ENCODE data around the gene CTXN2.

The CTXN2 gene

DNA sequence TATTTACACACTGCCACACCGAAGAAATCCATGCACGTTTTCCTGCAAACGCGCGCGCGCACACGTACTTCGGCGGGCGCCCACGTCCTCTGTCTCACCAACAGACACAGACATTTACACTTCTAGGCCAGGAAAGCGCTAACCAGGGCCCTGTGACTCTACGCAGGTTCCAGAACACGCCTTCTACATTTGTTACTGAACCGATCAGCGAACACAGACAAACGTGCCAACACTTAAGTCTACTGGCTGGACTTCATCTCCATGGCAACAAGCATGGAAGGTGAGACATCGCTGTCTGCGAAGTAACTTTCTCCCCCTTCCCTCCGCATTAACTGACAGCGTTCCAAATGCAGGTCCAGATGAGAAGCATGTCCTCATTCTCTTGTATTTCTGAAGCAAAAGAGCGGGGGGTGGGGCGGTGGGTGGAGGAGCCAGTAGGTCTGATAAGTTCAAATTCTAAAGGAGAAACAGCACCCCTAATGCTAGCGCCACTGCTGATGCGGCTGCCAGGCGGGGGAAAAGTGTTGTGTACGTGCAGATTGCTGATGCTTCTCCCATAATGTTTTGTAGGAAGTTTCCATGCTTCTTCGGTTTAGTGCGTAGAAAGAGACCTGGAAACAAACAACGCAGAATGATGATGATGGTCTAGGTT, at the start of gene CTXN2:
TSS of gene CTXN2 (plus strand) at position 92 of the 652 bp plus-strand sequence. CDS start 9,636 bp downstream, outside the sequence.
- no peak for DNase-seq

DNA sequence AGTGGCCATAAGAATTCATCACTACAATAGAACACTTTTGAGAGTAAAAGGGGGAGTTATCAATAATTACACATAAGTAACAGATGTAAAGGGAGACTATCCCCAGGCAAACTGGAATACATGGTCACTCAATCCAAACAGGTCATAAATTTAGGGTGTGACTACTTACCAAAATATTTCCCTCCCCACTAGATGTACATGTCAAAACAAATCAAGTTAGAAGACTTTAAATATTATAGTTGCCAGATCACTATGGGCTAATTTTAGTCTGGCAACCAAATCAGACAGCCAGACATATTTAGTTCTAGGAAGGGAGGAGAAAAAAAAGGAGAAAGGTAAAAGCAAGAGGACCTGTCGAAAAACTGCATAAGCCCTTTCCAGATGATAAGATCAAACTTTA, 47.6 kb upstream of the CTXN2 start:
- DNase-seq, result no peak

DNA sequence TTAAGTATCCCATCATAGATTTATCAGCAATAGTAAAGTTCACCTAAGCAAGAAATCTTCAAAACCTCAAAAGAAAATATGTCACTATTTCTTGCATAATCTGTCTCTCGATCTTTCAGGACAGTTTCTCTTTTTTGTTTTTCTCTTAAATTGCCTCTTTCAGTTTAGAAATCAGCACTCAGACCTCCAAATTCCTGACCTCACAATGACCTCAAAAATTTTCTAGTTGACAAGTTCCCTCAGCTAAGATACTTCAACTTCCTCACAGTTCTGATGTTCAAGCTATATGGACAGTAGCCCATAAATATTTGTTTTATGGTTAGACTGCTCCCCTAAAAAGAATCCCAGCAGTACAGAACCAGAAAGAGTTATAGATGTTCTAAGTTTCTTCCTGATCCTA, 46.6 kb upstream of the CTXN2 start:
- no peak for DNase-seq

DNA sequence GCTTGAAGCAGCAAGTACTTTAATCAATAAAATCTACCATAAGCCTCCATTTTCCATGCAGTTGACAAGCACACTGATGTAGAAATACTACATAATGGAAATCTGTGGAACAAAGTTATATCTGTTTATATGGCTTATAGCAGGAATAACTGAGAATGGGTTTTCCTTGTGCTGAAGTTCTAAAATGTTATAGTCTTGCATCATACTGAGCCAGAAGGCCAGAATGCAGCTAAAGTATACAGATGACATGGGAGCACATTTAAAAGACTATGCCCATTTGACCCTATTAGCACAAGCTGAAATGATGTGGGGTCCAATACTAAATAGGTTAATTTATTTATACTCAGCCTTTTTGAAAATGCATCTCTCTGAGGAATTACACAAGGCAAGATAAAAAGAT, 45.5 kb upstream of the CTXN2 start:
- no peak for DNase-seq

DNA sequence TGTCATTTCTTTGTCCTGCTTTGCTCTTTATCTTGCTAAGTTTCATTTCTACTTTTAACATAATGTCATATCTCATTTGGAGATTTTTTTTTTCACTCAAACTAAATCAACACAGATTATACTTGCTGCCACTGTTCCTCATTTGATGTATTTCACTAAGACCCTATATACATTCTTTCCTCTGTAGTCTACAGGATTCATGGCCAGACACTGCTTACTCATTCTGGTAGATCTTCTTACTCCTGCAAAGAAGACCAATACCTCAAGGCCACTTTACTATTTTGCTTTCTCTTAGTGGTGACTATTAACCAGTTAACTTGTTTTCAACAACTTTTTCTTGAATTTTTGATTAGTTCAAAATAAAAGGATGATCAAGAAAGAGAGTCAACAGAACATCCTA, 44.1 kb upstream of the CTXN2 start:
- DNase-seq, result no peak

DNA sequence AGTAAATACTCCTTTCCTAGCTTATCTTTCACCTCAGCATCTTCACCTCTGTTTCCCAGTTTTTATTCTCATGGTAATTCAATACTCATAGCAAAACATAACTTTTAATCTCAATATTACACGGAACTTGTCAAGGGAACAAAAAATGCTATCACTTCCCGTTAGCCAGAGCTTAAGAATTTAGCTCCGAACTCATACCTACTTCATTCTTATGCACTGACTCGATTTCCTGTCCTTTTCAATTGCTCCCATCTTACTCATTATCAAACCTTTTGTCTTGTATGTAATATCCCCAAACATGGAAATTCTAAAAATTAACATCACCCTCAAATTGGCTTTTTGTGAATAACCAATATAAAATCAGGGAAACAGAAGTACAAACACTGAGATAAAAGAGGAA, 41.6 kb upstream of the CTXN2 start:
- DNase-seq, result no peak

DNA sequence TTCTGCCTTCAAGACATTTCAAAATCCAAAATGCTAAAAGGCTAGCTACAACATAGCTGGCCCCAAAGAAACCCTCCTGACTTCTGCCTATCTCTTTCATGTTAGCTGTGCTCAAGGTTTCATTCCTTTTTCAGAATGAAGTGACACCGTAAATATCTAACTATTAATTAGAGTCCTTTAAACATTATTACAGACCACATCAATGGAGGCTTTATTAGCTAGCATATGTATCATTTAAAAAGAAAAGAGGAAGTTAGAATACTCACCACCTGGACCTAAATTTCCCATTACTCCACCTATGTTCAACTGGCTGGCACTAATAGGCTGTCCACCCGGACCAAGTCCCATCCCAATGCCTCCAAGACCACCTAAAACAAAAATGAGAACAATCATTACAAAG, 37.9 kb upstream of the CTXN2 start:
- DNase-seq, result no peak

DNA sequence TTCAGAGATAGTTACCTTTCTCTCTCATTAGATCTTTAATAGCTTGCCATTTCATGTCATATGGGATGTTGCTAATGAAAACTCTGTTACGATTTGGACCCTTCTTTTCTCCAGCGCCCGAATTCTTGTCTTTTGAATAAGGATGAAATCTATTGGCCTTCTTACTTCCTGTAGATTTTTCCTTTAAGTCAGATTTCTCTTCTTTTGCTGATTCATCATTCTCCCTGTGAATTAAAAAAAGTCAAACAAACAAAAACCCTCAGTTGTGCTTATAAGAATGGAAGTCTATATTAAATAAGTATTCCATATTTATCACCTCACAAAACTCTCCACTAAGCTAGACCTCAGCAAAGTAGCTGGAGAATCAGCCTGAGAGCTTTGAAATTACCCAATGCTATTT, 22.8 kb upstream of the CTXN2 start:
- DNase-seq, result no peak

DNA sequence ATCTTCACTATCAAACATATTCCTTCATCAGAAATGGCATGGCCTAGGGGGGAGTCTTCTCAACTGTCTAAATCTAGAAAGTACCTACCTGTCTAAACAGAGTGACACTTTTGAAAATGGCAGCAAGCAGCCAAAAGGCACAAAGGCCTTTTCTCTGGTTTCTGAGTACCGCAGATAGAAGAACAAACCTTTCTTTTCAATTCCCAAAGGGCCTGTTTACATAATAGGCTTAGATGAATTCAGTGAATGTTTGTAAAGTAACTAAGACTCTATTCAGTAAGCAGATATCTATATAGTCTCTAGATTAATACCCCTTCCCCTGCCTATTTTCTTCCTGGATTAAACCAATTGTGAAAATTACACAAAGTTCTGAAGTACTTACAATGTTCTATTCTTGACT, 20.5 kb upstream of the CTXN2 start:
- no peak for DNase-seq

DNA sequence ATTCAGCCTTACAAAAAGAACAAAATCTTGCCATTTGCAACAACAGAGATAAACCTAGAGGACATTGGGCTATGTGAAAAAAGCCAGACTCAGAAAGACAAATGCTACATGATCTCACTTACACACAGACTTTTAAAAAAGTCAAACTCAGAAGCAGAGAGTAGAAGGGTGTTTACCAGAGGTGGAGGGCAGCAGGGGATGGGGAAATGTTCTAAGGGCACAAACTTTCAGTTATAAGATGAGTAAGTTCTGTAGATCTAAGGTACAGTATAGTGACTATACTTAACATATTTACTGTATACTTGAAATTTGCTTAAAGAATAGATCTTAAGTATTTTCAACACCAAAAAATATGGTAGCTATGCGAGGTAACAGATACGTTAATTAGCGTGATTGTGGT, 16.3 kb upstream of the CTXN2 start:
- no peak for DNase-seq

DNA sequence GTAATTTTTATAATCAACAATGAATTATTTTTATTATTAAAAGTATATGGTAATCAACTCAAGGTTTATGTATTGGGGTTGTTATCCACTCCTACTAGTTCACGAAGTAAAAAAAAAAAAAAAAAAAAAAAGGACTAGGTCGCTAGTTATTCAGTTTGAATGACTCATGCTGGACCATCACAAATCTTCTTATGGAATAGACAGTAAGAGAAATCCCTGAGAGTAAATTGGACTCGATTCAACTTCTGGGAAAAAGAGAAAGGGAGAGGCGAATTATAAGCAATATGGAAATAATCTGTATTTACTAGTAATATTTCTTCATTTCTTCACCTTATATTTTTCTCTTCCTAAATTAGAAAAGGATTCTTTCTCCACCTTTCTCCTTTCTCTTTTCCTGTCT, 15.4 kb upstream of the CTXN2 start:
- no peak for DNase-seq

DNA sequence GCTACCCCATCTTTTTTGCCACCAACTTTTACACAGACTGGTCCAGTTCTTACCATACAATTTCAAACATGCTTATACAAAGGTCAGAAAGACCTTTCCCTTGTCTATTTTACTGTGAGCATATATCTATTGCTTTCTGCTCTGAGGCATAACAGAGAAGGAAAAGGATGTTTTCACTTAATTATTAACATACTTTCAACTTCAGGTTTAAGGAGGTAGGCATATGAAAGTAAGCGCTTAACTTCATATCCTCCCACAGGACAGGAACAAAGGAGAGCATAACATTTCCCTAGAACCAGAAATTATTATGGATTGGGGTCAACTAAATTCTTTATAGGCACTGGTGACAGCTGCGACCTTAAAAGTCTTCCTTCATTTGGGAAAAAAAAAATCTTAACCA, 14.5 kb upstream of the CTXN2 start:
- DNase-seq, result no peak

DNA sequence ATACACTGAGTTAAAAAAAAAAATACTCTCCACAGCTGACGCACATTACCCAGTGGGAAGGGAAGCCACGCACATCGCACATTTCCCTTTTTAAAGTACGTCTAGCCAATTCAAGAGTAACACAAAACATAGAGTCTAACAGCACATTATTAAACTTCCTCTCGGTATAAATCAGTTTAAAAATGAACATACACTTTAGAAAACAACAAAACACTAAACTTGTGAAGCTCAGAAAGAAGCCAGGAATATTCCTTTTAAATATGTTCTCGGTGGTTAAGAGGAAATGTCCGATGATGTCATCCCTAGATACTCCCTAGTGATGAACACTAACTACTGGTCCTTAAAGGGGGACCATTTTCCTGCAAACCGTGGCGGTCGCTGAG, 14.1 kb upstream of the CTXN2 start:
- peak; percentile 46 for DNase-seq

DNA sequence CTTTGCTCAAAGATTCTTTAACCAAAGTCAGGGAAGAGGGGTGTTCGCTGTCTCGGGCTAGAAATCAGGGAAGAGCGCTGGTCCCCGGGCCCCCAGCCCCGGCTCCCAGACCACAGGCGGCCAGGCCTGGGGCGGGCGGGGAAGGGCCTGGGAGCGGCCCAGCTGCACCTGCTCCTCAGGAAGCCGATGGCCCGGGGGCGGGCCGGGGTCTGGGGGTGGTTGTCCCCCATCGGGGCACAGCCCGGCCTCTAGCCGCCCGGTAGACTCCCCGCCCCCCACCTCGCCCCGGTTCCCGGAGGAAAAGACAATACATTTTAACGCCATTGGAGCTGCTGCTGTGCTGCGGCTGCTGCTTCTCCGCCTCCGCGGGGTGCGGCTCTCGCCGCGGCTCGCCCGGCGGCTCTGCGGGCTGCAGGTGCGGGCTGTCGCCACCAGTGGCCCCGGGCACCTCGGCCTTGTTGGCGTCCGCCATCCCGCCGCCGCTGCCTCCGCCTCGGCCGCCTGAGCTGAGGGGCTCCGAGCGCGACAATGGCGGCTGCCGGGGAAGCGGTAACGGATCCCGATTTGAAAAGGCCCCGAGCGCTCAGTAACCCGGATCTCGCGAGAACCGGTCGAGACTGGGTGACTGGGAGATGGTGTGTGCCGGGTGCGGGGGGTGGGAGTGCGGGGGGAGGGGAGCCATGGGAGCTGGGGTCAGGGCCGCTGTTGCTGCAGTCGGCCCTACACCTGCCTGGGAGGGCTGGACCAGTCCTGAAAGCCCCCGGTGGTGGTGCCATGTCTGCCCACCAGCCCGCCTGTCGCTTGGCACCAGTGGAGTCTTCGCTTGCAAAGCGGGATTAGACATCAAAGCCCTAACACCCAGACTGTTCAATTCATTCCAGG, 13.5 kb upstream of the CTXN2 start, which contains the start of gene MYEF2:
TSS of gene MYEF2 (minus strand) at position 530 of the 882 bp plus-strand sequence. CDS start at position 472, 58 bp downstream.
- DNase-seq, result peak; percentile 77

DNA sequence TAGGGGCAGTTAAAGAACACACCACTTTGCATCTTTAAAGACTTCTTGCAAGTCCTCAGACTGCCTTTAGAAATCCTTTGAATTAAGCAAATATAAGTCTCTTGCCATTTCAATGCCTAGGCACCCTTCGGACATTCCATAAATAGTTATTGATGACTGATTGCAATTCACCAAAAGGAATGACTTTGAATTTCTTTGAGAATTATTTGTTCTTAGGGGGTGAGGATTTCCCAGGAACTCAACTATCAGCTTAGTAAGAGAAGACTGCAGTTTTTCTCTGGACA, 12.9 kb upstream of the CTXN2 start:
- no peak for DNase-seq

DNA sequence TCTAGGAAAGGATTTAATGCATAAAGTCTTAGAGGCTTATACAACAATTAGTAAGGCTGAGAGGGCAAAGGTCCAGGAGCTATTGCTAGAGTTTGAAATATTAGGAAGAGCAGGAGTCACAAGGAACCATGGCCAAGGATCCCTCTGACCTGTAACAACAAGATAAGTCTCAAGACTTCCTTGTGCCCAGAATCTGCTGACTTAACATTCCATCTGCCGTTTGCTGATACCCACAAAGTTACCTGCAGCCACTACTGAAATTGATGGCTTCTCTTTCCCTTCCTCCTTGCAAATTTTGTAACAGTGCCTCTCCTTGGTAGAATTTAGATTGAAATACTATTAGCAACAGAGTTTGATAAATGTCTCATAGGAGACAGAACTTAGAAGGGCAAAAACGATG, 8.7 kb upstream of the CTXN2 start:
- DNase-seq, result no peak

DNA sequence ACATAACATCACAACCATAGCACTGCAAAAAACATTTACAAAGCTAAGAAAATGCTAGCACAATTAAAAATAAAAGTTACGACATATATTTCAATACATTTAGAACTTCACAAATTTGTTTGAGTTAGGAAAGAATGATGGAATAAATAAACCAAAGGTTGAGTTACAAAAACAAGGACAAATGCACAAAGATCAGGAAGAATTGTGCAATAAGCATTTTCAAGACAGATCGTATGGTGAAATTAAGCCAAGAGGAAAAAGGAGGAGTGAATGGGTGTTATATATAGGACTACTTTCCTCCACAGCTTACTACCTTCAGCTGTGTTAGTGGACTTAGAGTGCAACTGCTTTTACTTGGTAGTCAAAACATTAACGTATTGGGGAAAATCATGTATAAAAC, 5.9 kb upstream of the CTXN2 start:
- DNase-seq, result no peak

DNA sequence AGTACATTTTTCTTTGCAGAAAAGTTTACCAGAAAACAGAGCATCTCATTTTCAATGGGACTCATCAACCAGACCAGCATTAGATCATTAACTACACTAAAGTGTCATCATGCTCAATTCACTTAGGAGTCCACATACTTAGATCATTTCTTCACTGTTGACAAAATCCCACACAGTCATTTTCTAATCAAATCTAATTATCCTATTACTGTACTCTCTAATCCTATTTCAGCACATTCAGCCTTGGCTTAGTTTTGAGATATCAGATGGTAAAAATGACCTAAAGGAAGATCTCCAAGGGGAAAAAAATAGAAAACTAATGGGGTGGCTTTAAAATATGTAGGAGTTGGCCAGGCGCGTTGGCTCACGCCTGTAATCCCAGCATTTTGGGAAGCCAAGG, 5.2 kb upstream of the CTXN2 start:
- DNase-seq, result no peak

DNA sequence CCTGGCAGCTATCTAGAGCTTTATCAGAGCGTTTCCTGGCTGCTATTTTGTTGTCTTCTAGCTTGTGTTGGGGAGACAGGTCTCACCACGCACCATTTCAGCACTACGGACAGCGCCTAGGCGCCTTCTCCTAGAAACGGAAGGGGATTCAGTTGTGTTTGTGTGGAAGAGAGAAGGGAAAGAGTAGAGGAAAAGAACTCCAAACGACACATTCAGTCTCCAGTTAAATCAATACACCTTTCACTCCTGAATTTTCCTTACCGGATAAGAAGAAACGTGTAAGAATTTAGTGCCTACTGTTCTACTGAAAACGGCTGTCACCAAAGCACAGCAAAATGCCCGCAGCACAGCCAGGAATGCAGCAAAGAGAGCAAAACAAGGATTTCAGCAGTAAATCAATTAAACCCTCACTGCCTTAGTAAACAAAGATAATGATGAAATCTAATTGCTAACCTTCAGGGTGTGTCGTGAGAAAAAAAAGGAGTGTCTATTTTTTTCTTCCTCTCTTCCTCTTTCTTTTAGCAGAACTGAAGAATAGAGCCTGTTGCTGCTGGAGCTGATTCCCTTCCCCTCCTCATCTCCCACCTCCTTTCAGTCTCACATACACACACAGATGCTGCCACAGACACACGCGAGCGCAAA, 412 bp upstream of the CTXN2 start:
- DNase-seq, result peak; percentile 12

DNA sequence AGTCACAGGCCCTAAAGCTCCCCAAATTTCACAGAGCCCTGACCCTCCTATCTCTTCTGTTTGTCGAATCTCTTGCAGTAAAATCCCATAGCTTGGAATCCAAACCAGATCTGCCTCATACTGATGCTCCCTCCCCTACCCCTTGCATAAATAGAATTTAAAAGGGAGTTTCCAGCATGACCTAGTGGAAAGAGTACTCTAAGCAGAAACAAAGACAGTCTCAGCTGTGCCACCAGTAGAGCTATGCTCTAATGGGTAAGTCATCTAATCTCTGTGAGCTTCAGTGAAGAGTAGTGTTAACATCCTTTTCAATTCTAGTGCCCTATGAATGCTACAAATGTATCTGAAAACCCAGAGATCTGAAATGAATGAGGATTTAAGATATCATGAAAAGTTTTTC, 10.6 kb downstream of the CTXN2 start:
- no peak for DNase-seq

DNA sequence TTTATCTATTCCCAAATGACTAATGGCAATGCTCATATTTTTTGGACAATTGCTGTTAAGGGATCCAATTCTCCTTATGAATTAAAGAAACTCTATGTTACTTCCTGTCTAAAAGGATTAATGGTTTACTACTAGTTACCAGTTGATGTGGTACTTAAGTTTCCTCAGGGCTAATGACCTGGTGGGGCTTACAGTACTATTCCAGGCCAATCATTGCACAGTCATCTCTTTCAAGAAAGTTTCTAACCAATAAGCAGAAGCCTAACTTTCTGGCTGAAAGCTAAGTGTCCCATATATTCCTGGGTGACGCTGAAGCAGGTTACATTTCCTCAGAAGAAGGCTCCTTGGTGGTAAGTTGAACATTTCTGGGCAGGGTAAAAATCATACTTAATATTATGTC, 14.5 kb downstream of the CTXN2 start, which contains the start of gene SLC12A1:
TSS of gene SLC12A1 (plus strand) at position 322 of the 400 bp plus-strand sequence. CDS start 1,418 bp downstream, outside the sequence.
- no peak for DNase-seq

DNA sequence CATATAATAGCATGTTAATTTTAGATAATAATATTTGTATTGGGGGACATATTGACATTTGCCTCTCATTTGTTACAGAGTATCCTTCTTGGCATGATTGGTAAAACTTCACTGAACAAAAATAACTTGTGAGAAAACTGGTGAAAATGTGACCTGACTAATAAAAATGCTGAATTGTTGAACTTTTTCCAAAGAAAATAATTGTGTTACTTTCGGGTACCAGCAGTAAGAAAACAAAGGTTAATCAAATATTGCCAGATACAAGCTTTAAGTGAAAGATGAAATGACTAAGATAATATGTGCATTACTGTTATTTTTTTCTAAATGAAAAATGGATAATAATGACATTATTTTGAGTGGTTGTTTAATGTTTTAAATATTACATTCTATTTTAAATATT, 29.8 kb downstream of the CTXN2 start:
- DNase-seq, result no peak

DNA sequence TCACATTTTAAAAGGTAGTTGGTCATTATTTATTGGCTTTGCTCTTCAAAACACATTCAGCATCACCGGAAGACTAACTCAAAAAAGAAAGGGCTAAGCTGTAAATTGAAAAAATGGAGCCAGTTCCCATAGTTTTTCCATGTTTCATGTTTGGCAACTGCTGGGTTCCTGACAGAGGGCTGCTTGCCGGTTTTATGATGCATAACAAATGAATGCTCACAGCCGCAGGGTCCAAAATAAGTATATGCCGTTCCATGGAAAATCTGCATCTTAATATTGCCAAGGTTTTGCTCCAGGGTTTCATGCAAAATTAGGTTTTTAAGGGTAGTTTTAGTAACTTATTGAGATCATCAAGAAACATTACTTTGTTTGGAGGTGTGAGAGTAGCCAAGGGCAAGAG, 30.4 kb downstream of the CTXN2 start:
- no peak for DNase-seq

DNA sequence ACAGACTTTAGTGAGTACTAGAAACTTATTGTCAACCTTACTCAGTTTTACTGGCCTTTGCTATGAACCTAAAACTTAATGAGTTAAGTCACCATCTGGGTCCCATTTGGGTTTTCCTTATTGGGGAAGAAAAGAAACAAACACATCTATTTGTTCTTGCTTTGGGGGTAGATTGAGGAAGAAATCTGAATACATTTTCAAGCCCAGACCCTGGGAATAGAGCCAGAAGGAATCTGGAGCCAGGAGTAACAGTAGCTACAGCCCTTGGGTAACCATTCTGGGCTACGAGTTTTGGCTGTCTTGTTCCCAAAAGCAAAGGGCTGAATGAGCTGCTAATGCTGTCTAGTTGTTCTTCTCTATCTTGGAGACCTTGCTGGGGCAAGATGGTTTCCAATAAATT, 31.2 kb downstream of the CTXN2 start:
- no peak for DNase-seq
